CD4-positive, alpha-beta T cell treated with Interleukin-17A for 4 hours (primary cell): ENCODE measurements around the gene SLC35F5.
"Not testable (repeated sequence)": the region's sequence is repeated elsewhere in the genome, so short reads cannot be mapped to it uniquely, and the experiment has no call there.

Experiments used
- DNase-seq: peaks from one replicate; pipeline ENCODE4 v3.0.0-alpha.2; 2020; ENCODE audit warnings: mixed read lengths

The SLC35F5 gene

GRCh38 chr2:113692698-113693428, 63.6 kb downstream of the SLC35F5 start:
- DNase-seq = peak; percentile 12

GRCh38 chr2:113690871-113691270, 65.6 kb downstream of the SLC35F5 start:
- not testable (repeated sequence) for DNase-seq

- DNase-seq = no peak
Observed at GRCh38 chr2:113686537-113686936, 69.9 kb downstream of the SLC35F5 start.

GRCh38 chr2:113685471-113685870, 71.0 kb downstream of the SLC35F5 start:
- DNase-seq = no peak

GRCh38 chr2:113679457-113679856, 77.0 kb downstream of the SLC35F5 start:
- no peak for DNase-seq

- no peak for DNase-seq
Observed at GRCh38 chr2:113677330-113677729, 79.1 kb downstream of the SLC35F5 start.

GRCh38 chr2:113676623-113677266, 79.7 kb downstream of the SLC35F5 start:
- DNase-seq = no peak

- no peak for DNase-seq
Observed at GRCh38 chr2:113675875-113676274, 80.6 kb downstream of the SLC35F5 start.

- DNase-seq = no peak
Observed at GRCh38 chr2:113672326-113672932, 84.0 kb downstream of the SLC35F5 start.

GRCh38 chr2:113669013-113669412, 87.4 kb downstream of the SLC35F5 start:
- not testable (repeated sequence) for DNase-seq

GRCh38 chr2:113664761-113665533, 91.5 kb downstream of the SLC35F5 start:
- DNase-seq = not testable (repeated sequence)

- not testable (repeated sequence) for DNase-seq
Observed at GRCh38 chr2:113663285-113664060, 93.0 kb downstream of the SLC35F5 start.
